Germinal center (tissue), 1 donor: Measurements from ENCODE around the gene DNAI4.

Experiments used
- DNase-seq: peaks from one replicate; pipeline ENCODE4 v3.0.0; 2012; ENCODE audit warnings: mixed read lengths, low spot score

Gene DNAI4

GRCh38 chr1:66767626-66768025 lies 157.0 kb downstream of the DNAI4 start:
- DNase-seq, result no peak

GRCh38 chr1:66764994-66765578 lies 159.6 kb downstream of the DNAI4 start:
- peak; percentile 30 for DNase-seq
